K562 (cell line): Measurements from ENCODE around the gene SLC1A7. TPM values are rescaled to one million over a fixed set of nuclear protein-coding genes. Genes with fewer than 3 reads are reported as not detected.

Experiments used
- ATAC-seq: fragments of 200-7000 bp; cut with Tn5 transposase; 3 replicates; pipeline ENCODE4 v1.9.1; 2020; ENCODE audit warnings: moderate library complexity
- BruUV-seq: library from RNA; stranded (reverse); fragments of 400-500 nt; replicated peaks from 2 replicates; lab custom pipeline; 2021; lab: Mats Ljungman, UMichigan
- CTCF ChIA-PET: fragments of 300-600 bp; formaldehyde crosslinking; extraction: SDS; loops from one replicate; lab custom pipeline; 2021; ENCODE audit warnings: low intra/inter-chr PET ratio; lab: Yijun Ruan, JAX
- POLR2A ChIA-PET: fragments of 300-600, 350-650 bp; sonication (Branson Sonifier 250); formaldehyde crosslinking; extraction: SDS; loops from one replicate; lab custom pipeline; 2021; ENCODE audit warnings: antibody characterized with exemption, inconsistent platforms; lab: Yijun Ruan, JAX
- DNase-seq, 4 experiments: peaks; one replicate each; pipeline versions ENCODE4 v3.0.0 to v3.0.0-alpha.2; 2011 to 2018; ENCODE audit warnings: low spot score in 3 of 4, mixed read lengths in 3 of 4; ENCODE audit errors: extremely low read depth in 1 of 4
- FAIRE-seq: peaks from 2 replicates; lab custom pipeline; 2011; peaks lifted over from hg19 to GRCh38; lab: Jason Lieb, UNC
- H2AFZ ChIP-seq: 2 replicates; pipeline ENCODE4 v1.6.0; 2011; ENCODE audit warnings: low read depth, low read length, control low read depth, inconsistent platforms
- H3K27ac ChIP-seq: fragments of 200-600 bp; 3 replicates; pipeline ENCODE4 v1.8.0; 2011; ENCODE audit warnings: low read depth, mild to moderate bottlenecking, control low read depth, inconsistent platforms, low read length, moderate library complexity, mixed read lengths; ENCODE audit errors: extremely low read depth
- H3K27me3 ChIP-seq, 2 experiments: fragments of 300-600 bp in 1 of 2; 2 replicates in 1 of 2; 3 replicates in 1 of 2; pipeline versions ENCODE4 v1.6.0 to v1.8.0; 2011; ENCODE audit warnings: inconsistent platforms in 2 of 2, low read length in 2 of 2, mild to moderate bottlenecking in 1 of 2, mixed read lengths in 1 of 2, moderate library complexity in 1 of 2; ENCODE audit not compliant: control insufficient read depth in 2 of 2, insufficient read depth in 2 of 2
- H3K36me3 ChIP-seq: fragments of 300-600 bp; 3 replicates; pipeline ENCODE4 v1.8.0; 2011; ENCODE audit warnings: mild to moderate bottlenecking, low read length, inconsistent platforms; ENCODE audit not compliant: control insufficient read depth, insufficient read depth
- H3K4me1 ChIP-seq, 2 experiments: fragments of 200-600 bp in 1 of 2; replicated peaks in 1 of 2; 2 replicates in 1 of 2; 3 replicates in 1 of 2; pipeline versions ENCODE4 v1.5.1 to v1.8.0; 2011; ENCODE audit warnings: inconsistent platforms in 2 of 2, low read length in 2 of 2, mild to moderate bottlenecking in 1 of 2, mixed read lengths in 1 of 2, moderate library complexity in 1 of 2; ENCODE audit not compliant: control insufficient read depth in 2 of 2, insufficient read depth in 2 of 2
- H3K4me2 ChIP-seq: 2 replicates; pipeline ENCODE4 v1.6.1; 2011; ENCODE audit warnings: low read length, control low read depth, inconsistent platforms, mixed read lengths; ENCODE audit not compliant: insufficient read depth
- H3K4me3 ChIP-seq: fragments of 200-600 bp; sonication (generic), shearing (Covaris generic); 2 replicates; pipeline ENCODE4 v1.5.1; 2016; ENCODE audit warnings: control low read depth, inconsistent platforms
- H3K79me2 ChIP-seq: fragments of 200-600 bp; 3 replicates; pipeline ENCODE4 v1.8.0; 2011; ENCODE audit warnings: low read length, inconsistent platforms; ENCODE audit not compliant: control insufficient read depth, insufficient read depth
- H3K9ac ChIP-seq, 2 experiments: 2 replicates each; pipeline versions ENCODE4 v1.6.0 to v1.6.1; 2011; ENCODE audit warnings: low read depth in 2 of 2, low read length in 2 of 2, control low read depth in 1 of 2, inconsistent platforms in 1 of 2, mild to moderate bottlenecking in 1 of 2, mixed read lengths in 1 of 2; ENCODE audit not compliant: insufficient read depth in 1 of 2
- H3K9me1 ChIP-seq: one replicate; pipeline ENCODE4 v1.6.0; 2011; ENCODE audit warnings: inconsistent platforms, mild to moderate bottlenecking, low read length, moderate library complexity; ENCODE audit not compliant: control insufficient read depth, insufficient read depth
- H3K9me3 ChIP-seq: replicated peaks from 2 replicates; pipeline ENCODE4 v1.5.1; 2011; ENCODE audit warnings: low read depth, low read length, inconsistent platforms; ENCODE audit not compliant: control insufficient read depth, insufficient read depth
- H4K20me1 ChIP-seq: replicated peaks from 2 replicates; pipeline ENCODE4 v1.6.1; 2011; ENCODE audit warnings: low read length, inconsistent platforms, mixed read lengths; ENCODE audit not compliant: control insufficient read depth, insufficient read depth
- ARID1B ChIP-seq: fragments of 450-650 bp; IDR thresholded peaks from 2 replicates; pipeline ENCODE4 v1.6.1; 2016; ENCODE audit warnings: antibody characterized with exemption, mild to moderate bottlenecking, inconsistent platforms
- FOS ChIP-seq: IDR thresholded peaks from 3 replicates; pipeline ENCODE4 v1.6.1; 2011; ENCODE audit not compliant: insufficient read length; ENCODE audit errors: extremely low read depth
- NEUROD1 ChIP-seq: fragments of 150-350 bp; IDR thresholded peaks from 2 replicates; pipeline ENCODE4 v1.6.1; 2014; ENCODE audit warnings: borderline replicate concordance, low read length, low read depth; ENCODE audit not compliant: partially characterized antibody
- USF1 ChIP-seq: sonication (generic); formaldehyde crosslinking; IDR thresholded peaks from 2 replicates; pipeline ENCODE4 v1.9.0; 2022; ENCODE audit warnings: mild to moderate bottlenecking, missing genetic modification reagents
- ZNF263 ChIP-seq: sonication (generic); formaldehyde crosslinking; IDR thresholded peaks from 2 replicates; pipeline ENCODE4 v1.8.0; 2022; ENCODE audit warnings: mild to moderate bottlenecking, missing genetic modification reagents, borderline replicate concordance
- WGBS: fragments of 100-300 bp; shearing (Covaris generic); methylation state at CpG from one replicate; pipeline ENCODE4 v1.1.6; 2016; ENCODE audit warnings: low coverage, mixed read lengths; ENCODE audit not compliant: insufficient coverage; ENCODE audit errors: missing lambda C conversion rate; 5-methylcytosine and 5-hydroxymethylcytosine counted together
- in situ Hi-C: fragments of 300-500 bp; cut with MboI; formaldehyde crosslinking; loops from 4 replicates; pipeline ENCODE4 v1.15.0; 2018; ENCODE audit warnings: inconsistent platforms, mixed read lengths
- intact Hi-C: fragments of 100-400 bp; cut with micrococcal nuclease; formaldehyde crosslinking; loops from 2 replicates; pipeline ENCODE4 v1.14.2; 2022
- polyA plus RNA-seq, 8 experiments: library from polyadenylated mRNA; depleted of rRNA in 4 of 8; stranded (reverse) in 5 of 8; unstranded in 3 of 8; fragments of >200 nt; fragmentation: Nextera tagmentation in 2 of 8; fragmentation: Illumina TruSeq in 1 of 8; extraction: Ambion mirVana in 2 of 8; extraction: Trizol in 1 of 8; gene quantifications; 2 replicates each; pipeline versions ENCODE4 v1.2.1 to v1.2.3, GENCODE V29; 2011 to 2014; ENCODE audit warnings: inconsistent platforms in 1 of 8, missing spikeins in 1 of 8
- total RNA-seq, 7 experiments: library from RNA; depleted of rRNA in 6 of 7; stranded (reverse); fragments of >200 nt in 6 of 7; fragmentation: Illumina TruSeq in 2 of 7; extraction: Trizol in 2 of 7; gene quantifications; 2 replicates each; pipeline versions ENCODE4 v1.2.1 to v1.2.3, GENCODE V29; 2011 to 2021; ENCODE audit warnings: low replicate concordance in 1 of 7
- TF ChIP-seq, protein P1 (sequence below): fragments of 450-650 bp; conservative IDR thresholded peaks from 2 replicates; pipeline ENCODE4 v1.6.1; 2016; ENCODE audit warnings: missing genetic modification characterization, low read depth, mild to moderate bottlenecking, missing compliant biosample characterization, moderate library complexity
- TF ChIP-seq, protein P2 (sequence below): fragments of 450-650 bp; IDR thresholded peaks from 2 replicates; pipeline ENCODE4 v1.6.1; 2017; ENCODE audit warnings: antibody characterized with exemption
- TF ChIP-seq, protein P3 (sequence below): fragments of 250-450 bp; sonication (Bioruptor Pico); IDR thresholded peaks from 2 replicates; pipeline ENCODE4 v1.5.0; 2022; ENCODE audit warnings: mild to moderate bottlenecking

The SLC1A7 gene
- total and polyA plus RNA-seq, 9 of the 15 experiments (the other 6 are each of a cell fraction or from before 2014, with no cell fraction given): 0.07 TPM; not detected in 8

DNA sequence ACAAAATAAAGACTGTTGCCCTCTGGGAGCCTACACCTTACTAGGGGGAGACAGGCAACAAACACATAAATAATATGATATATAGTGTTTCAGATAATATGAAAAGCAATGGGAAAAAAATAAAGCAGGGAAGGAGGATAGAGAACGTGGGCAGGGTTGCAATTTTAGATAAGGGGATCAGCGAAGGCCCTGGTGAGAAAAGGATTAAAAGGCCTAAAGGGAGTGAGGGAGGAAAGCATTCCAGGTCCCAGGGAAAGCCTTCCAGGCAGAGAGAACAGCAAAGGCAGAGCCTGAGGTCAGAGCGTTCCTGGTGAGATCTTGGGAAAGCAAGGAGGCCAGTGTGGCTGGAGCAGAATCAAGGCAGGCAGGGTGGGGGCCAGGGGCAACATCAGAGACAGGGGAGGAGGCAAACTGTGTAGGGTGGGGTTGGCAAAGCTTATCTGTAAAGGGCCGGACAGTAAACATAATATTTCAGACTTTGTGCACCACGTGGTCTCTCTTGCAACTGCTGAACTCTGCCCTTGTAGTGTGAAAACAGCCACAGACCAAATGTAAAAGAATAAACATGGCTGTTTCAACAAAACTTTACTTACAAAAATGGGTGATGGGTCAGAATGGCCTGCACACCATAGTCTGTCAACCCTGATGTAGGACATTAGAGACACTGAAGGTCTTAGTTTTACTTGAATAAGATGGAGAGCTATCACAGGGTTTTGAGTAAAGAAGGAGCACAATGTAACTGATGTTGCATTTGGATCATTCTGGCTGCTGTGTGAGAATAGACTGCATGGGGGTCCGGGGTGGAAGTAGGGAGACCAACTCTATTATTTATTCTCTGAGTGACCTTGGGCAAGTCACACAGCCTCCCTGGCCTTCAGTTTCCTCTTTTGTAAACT, 40.9 kb upstream of the SLC1A7 start:
- peaks cover 14 to 31% of the 10 kb centered on the region in 2 experiments; a peak in 4 of 5 replicates for H3K27me3 ChIP-seq
- FAIRE-seq: peak; percentile 71
- ChIA-PET POLR2A (interaction anchor here (0.6 to 4.3 kb wide), 5 partner anchors 12 to 509 kb away, joined by 3 to 19 read pairs (median 4); partner anchors contain the start of gene ZYG11A), CTCF (interaction anchor here (1.7 kb wide), 1 partner anchor 278 kb away, joined by 8 read pairs; no protein-coding TSS in a partner anchor)
- H3K9me3 ChIP-seq: no peaks in the 10 kb centered on the region
- H3K4me1 ChIP-seq: peaks cover 16 to 40% of the 10 kb centered on the region in 2 experiments
- H4K20me1 ChIP-seq: no peaks in the 10 kb centered on the region
- in situ Hi-C loops: loop anchor here (10.0 to 25.0 kb wide), 2 partner anchors 271 to 479 kb away; partner anchors contain the start of gene ECHDC2
- H3K27ac ChIP-seq: peak overlapping the region; percentile 59
- peak overlapping the region; percentile 93 for H2AFZ ChIP-seq
- H3K36me3 ChIP-seq: no peaks in the 10 kb centered on the region
- no peak overlapping the region for H3K4me3 ChIP-seq
- H3K79me2 ChIP-seq: no peaks in the 10 kb centered on the region
- H3K9me1 ChIP-seq: no peaks in the 10 kb centered on the region
- ATAC-seq: peak; percentile 85
- H3K4me2 ChIP-seq: peak overlapping the region; percentile 61
- peak; percentile 77 to 86 (median 82) for DNase-seq
- intact Hi-C loops: loop anchor here (2.0 kb wide), 2 partner anchors 57 to 271 kb away; no protein-coding TSS in a partner anchor
- no TSS peak for BruUV-seq
- peak overlapping the region; percentile 42 to 84 for H3K9ac ChIP-seq
- 3% methylated on average over 6 of the region's 6 CpGs for WGBS
- TF ChIP-seq, protein P1, sequence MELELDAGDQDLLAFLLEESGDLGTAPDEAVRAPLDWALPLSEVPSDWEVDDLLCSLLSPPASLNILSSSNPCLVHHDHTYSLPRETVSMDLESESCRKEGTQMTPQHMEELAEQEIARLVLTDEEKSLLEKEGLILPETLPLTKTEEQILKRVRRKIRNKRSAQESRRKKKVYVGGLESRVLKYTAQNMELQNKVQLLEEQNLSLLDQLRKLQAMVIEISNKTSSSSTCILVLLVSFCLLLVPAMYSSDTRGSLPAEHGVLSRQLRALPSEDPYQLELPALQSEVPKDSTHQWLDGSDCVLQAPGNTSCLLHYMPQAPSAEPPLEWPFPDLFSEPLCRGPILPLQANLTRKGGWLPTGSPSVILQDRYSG: peak; percentile 58; the same call in 1 of the 2 replicates
- TF ChIP-seq USF1 (CRISPR knock-in tag) (peak; percentile 84), ZNF263 (no peak), NEUROD1 (no peak), FOS (no peak), ARID1B (peak; percentile 90)
- TF ChIP-seq, protein P2, sequence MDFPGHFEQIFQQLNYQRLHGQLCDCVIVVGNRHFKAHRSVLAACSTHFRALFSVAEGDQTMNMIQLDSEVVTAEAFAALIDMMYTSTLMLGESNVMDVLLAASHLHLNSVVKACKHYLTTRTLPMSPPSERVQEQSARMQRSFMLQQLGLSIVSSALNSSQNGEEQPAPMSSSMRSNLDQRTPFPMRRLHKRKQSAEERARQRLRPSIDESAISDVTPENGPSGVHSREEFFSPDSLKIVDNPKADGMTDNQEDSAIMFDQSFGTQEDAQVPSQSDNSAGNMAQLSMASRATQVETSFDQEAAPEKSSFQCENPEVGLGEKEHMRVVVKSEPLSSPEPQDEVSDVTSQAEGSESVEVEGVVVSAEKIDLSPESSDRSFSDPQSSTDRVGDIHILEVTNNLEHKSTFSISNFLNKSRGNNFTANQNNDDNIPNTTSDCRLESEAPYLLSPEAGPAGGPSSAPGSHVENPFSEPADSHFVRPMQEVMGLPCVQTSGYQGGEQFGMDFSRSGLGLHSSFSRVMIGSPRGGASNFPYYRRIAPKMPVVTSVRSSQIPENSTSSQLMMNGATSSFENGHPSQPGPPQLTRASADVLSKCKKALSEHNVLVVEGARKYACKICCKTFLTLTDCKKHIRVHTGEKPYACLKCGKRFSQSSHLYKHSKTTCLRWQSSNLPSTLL: no peak
- TF ChIP-seq, protein P3, sequence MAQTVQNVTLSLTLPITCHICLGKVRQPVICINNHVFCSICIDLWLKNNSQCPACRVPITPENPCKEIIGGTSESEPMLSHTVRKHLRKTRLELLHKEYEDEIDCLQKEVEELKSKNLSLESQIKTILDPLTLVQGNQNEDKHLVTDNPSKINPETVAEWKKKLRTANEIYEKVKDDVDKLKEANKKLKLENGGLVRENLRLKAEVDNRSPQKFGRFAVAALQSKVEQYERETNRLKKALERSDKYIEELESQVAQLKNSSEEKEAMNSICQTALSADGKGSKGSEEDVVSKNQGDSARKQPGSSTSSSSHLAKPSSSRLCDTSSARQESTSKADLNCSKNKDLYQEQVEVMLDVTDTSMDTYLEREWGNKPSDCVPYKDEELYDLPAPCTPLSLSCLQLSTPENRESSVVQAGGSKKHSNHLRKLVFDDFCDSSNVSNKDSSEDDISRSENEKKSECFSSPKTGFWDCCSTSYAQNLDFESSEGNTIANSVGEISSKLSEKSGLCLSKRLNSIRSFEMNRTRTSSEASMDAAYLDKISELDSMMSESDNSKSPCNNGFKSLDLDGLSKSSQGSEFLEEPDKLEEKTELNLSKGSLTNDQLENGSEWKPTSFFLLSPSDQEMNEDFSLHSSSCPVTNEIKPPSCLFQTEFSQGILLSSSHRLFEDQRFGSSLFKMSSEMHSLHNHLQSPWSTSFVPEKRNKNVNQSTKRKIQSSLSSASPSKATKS (CRISPR knock-in tag): no peak
